GM18508 (cell line): ENCODE measurements around the gene PARP11.

Source experiments
- ATAC-seq: cut with Tn5 transposase; IDR thresholded peaks from one replicate; pipeline ENCODE4 v1.9.1; 2021; ENCODE audit warnings: moderate number of reproducible peaks; ENCODE audit not compliant: insufficient read depth, unreplicated experiment

Gene PARP11

DNA sequence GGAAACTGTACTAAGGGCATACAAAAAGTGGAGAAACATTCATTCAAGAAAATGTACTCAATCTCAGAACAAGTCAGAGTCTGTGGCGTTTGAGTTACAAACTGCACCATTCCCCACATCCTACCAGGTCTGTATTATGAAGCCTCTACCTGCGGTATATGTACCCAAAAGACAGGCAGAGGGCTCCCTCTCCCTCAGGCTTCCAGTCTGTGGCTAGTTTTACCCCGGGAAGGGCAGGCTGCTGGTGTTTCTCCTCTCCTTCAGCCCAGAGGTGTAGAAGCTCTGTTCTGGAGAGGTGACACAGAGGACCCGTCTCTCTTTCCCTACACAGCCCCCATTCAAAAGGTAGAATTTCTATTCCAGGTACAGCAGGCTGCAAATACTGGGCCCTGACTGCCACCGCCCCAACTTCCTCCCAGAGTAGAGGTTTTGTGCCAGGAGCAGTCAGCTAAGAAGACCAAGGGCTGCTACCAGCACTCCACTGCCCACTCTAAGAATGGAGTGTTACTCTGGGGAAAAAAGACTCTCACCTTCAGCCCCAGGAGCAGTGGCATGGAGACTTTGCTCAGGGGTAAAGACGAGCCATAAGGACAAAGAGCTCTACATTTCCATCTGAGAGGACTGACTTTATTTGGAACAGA lies 39.4 kb downstream of the PARP11 start:
- ATAC-seq: no peak

DNA sequence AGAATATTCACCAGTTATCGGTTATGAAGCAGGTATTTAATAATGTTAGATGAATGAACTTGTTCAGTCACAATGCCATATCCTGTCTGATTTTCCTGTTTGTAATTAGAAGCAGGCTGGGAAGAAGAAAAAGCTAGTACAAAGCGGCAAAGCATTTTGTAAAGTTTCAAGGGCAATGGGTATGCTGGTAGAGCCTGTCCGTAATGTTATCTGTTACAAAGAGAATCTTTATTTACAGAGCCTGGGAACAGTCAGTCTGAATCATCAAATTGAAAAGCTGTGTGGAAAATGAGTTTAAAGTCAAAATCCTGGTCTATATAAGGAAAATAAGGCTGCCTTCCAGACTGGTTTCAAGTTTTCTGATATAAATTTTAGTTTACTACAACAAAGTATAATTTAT lies 40.5 kb downstream of the PARP11 start:
- ATAC-seq: no peak

DNA sequence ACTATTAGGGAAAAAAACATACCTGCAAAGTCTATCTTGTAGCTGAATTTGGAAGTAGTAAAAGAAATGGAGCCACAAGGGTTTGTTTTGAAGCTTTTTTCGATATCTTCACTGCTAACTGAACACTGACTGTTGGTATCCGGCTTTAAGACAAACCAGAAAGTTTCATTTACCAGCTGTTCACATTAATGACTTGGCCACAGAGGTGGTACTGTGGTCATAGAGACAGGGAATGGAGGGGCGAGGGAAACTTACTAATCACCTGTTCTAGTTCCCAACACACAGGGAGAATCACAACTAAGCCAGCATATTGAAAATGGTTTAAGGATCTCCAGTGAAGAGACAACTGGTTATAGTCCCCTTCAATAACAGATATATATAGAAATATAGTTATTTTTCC lies 44.3 kb downstream of the PARP11 start:
- ATAC-seq: no peak

DNA sequence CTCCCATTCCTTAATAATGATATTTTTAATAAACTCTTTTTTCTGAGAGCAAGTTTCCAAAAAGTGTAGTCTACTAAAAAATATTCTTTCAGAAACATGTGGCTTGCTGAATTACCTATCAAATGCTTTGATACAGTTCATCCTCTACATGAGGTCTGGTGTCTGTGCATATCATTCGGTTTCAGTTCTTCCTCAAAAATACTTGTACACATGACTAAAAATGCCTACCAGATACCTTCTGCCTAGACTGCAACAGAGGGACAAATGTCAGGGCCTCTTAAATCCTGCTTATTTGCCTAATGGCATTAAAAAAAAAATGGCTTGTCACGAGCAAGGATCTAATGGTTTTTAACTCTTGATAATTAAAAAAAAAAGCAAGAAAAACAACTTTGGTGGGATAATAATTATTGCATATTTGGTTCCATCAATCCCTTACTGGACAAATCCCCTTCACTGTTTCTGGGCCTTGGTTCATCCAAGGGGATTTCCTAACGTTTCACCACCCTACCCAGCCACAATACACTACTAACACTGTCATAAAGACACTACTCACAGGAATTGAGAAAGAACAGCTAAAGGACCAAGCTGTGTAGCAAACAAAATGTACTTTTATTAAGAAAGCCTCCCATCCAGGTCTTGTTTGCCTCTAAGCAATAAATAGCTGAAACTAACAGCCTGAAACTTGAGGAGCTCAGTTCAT lies 45.7 kb downstream of the PARP11 start:
- no peak for ATAC-seq

DNA sequence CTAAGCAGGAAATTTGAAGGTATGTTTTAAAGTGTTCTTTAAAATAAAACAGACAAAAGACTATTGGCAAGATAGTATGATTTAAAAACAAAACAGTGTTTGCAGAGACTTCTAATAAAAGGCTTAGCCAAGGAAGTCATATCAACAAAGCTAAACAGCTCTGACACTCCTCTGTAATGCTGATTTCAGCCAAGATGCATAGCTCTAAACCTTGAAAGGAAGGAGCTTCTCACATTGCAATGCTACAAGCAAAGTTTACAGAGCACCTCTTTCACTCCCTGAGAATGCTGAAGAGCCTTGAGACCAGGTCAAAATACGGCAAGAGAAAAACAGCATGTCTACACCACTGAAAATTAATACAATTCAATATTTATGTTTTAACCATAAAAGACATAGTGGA lies 51.8 kb downstream of the PARP11 start:
- no peak for ATAC-seq

DNA sequence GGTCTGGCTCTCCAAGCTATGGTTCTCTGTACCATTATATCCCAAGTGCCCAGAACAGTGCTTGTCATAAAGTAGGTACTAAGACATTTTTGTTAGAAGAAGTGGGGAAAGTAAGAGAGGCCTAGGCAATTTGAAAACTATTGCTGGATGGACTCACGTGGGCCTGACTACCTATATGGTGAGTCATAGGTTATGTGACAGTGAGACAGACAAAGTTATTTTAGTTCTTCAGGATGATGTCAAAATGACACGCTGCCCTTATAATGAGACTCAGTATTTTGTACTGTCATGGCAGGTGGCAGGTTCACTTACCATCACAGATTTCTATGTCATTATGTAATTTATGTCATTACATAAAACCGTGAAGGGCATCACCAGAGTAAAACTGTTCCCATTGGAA lies 53.1 kb downstream of the PARP11 start:
- no peak for ATAC-seq

DNA sequence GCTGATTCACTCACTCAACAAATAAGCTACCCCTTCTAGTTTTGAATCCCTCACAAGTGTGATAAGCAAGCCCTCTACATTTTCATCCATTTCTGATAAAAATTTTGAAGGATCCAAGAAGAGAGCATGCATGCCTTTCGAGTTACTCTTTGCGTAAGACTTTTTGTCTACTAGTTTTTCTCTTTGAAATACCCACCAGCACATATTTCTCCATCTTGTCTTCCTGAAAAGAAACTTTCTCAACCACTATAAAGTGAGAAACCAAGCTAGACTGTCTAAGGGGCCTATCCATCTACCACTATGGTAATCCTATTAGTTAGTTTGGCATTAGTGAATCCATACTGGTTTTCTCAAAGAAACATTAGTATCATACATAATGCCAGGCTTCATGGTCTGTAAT lies 56.9 kb downstream of the PARP11 start:
- no peak for ATAC-seq

DNA sequence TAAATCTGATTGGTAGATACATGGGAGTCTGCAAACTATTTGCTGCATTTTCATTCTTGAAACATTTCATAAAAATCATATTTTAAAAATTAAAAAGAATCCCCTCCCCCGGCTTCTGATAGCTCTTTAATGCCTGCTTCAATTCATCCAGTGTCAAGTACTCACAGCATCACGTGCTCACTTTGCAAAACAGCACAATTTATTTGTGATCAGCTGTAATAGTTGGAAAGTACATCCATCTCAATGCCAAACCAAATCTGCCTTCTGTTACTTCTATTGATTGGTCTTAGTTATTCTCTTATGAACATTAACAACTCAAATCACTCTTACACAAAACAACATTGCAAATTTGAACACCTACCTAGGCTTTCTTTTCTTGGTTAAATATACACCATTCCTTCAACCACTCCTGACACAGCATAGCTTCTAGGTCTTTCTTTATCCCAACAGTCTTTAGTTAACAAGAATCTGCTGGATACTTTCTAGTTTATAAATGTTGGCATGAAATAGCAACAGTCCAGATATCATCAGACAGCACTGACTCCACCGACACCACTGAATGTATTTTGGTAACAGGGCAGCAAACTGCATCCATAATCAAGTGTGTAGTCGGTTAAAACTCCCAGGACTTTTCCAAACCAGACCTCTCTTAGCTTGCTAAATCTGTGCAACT lies 58.0 kb downstream of the PARP11 start:
- ATAC-seq: no peak

DNA sequence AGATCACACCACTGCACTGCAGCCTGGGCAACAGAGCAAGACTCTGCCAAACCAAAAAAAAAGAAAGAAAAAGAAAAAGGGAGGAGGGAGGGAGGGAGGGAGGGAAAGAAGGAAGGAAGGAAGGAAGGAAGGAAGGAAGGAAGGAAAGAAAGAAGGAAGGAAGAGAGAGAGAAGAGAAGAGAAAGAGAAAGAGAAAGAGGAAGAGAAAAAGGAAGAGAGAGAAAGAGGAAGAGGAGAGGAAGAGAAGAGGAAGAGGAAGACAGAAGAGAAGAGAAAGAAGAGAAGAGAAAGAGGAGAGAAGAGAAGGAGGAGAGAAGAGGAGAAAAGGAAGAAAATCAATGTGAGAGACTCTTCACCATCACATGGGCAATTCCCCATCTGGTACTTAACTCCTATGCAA lies 62.7 kb downstream of the PARP11 start:
- no peak for ATAC-seq

DNA sequence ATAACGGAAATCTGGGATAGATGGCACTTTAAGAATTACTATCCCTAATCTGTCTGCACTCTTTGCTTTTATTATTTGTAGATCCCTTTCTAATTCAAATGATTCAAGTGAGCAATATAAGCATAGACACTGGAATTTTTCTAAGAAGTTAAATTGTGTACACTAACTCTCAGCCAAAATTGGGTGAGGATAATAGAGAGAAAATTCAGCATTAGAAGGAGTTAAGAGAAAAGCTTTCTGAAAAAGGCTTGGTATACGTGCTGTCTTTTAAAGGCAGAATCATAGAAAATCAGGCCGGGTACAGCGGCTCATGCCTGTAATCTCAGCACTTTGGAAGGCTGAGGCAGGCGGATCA lies 63.2 kb downstream of the PARP11 start:
- no peak for ATAC-seq

DNA sequence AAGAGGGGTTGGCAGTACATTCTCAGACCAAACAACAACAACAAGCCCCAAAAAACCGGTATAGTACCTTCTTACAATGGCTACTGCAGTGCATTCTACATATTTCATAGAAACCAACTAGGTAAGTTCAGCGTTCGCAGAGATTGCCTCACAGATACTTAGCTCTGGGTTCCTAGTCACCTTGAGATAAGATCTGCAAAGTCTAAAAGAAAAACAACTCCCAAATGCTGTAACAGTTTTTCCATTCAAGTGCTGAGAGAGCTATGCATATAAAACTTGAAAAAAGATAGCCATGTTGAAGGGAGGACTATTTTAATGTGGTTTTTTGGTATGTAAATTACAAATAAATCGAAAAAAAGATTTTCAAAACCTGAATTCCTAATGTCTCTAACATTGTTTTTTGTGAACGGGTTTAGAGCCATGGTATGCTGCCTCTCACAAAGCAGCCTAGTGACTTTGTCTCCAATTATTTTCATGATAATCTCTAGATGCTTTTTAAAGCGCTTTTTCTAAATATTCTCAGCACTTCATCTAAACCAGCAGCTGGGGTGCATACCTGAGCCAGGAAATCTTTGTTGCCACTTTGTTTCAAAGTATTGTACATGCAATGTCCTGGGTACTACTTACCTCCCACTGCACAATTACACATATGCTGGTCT lies 63.7 kb downstream of the PARP11 start:
- no peak for ATAC-seq

DNA sequence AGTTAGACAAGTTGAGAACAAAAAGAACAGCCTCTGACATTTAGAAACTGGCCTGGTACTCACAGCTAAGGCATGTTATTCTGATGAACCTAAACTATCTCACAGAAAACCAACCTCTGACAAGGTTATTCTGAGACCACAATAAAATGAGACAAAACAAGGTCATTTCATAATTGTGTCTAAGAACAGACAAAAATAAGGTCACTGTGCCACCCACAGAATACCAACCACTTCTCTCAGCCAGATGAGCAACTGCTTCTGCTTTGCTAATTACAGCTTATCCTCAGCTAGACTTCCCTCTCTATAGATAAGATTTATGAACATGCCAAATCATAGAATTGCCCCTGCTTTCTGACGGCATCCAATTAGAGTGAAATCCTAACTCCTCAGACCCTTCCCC lies 68.1 kb downstream of the PARP11 start:
- ATAC-seq: no peak

DNA sequence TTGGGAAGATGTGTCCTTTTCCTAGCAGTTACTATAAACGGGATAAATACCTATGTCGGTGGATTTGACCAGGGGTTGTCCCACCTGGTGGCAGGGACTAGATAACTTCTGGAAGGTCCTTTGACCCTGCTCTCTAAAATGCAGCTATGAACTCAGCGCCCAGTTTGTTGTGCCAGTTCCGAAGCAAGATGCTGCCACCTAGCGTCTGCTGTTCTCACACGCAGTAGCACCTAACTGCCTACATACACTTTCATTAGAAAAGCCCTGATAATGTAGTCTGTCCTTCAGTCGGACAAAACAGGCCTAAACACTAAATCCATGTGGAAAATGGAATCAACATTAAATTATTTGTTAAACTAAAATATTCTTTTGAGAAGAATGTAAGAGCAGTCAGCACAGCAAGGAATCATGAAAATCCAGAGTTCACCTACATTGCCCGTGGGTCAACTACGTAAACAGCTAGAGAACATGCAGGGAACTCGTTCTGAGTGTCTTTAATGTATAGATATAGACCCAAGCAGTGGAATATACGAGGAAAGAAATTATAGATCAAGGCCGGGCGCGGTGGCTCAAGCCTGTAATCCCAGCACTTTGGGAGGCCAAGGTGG lies 69.2 kb downstream of the PARP11 start:
- ATAC-seq: no peak

DNA sequence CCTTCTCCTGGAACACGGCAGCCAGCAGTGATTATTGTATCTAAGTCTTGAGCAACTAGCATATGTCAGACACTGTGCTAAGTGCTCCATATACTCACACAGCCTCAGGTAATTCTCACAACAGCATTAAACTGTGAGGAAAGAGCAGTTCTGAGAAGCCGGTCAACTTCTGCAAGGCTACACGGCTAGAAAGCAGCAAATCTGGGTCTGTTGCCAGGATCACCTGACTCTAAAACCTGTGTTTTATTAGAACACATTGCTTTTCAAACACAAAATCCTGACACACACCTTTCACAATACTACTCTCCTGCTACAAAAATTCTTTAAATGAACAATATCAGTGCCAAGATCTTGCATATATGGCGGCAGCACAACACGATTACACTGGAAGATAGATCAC lies 70.5 kb downstream of the PARP11 start:
- no peak for ATAC-seq

DNA sequence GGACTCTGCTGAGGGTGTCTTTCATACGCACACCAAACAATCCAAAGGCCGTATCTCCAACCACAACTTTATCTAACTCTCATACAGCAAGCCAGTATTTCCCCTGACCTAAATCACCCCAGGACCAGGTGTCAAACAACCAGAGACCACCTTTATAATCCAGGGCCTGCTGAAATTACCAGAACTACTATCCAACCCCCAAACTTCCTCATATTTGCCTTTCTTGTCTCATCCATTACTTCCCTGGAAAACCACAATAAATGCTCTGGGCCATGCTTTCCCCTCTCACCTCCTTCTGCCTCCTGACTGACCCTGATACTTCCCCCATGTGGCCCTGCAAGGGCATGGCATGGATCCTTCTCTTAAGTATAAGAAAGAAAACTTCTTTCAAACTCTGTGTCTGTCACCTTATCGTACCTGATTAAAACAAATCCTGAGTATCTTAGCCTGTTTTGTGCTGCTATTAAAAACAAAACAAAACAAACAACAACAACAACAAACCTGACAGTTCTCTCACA lies 75.6 kb downstream of the PARP11 start:
- ATAC-seq: no peak

DNA sequence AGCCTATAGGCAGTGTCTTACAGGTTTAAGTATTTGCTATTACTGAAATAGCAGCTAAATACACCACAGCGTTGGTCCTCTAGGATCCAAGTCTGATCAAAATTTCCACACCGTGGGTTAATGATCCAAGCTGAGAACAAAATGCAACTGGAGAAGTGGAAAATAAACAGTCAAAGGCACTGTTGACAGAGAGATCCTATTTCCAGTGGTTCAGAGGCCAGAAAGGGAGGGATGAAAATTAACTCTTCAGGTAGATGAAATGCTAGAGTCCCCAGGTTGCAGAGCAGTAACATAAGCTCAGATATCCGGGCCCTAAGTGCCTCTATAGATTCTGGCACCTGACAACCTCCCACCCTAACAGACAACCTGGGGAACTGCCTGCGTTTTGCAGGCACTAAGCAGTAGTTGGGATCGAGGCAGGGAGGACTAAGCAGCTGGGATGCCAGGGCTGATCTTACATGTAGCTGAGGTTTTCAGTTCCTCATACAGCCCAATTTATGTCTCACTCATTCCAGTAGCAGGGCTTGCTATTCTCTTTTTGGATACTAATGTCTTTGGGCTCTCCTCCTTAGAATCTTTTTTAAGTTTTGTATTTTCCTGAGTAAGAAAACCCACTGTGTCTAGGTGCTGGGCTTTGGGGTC lies 77.6 kb downstream of the PARP11 start:
- no peak for ATAC-seq

DNA sequence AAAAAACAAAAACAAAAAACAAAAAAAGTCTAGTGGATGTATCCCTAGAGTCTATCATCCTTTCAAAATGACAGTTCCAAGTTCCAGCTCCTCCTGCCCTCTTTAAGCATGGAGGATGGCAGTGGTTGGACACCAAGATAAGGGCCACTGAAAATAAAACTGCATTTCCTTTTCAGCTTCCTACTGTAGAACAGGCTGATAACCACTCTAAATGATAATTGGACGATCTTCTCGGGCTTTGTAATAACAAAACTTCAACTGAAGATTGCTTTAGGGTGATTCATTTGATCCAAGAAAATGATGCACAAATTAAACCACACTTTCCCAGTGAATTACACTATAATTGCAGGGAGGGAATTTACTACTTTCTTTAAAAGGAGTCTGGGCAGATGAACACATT lies 78.1 kb downstream of the PARP11 start:
- ATAC-seq: no peak

DNA sequence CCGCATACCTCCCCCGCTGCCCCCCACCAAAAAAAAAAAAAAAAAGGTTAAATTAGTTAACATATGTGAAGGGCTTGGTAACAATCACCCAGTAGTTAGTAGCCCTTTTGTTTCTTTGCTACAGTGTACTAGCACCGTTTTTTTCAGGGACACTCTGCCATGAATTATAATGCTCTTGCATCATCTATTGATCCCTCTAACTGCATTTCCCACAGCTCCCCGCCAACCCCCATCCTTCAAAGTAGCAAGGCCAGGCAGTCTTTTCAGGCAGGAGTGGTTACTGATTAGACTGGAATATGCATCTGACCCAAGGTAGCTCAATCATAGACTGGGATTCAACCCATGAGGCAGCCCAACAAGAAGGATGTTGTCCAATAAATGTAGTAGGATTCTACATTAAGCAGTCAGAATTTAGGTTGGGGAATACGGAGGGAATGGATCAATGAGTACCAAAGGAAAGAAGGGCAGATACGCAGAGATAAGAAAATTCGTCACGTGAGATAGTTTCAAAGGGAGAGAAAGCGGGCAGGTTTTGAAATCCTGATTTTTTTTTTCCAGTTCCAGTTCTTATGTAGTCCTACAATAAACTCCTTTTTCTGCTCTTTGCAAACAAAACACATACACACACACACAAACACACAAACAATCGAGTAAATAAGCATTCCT lies 80.4 kb downstream of the PARP11 start:
- no peak for ATAC-seq

DNA sequence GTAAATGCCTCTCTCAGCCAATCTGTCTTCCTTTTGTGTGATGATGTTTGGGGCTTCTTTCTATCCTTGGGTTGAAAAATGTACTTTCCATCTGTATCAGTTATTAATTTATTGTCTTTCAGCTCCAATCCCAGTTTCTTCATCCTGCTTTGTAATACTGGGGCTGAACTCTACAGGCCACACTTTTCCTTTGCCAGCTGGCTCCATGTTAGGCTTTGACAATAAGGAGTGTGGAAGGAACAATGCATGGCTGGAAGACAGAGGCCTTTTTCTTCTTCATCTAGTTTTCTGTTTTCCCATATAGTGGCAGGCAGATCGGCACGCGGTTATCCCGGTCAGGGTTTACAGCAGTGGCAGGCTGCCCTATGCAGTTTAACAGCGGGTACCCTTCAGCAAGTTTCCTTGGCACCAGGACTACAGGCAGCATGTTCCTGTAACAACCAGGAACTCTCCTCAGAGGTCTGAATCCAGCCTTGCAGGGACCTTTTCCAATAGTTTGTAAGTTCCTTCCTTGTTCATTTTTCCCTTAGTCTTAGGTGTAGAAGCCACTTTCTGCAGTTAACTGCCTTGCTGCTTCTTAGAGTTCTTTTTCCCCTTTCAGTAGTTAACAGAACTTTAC lies 81.8 kb downstream of the PARP11 start:
- ATAC-seq: no peak
